GM21723 (cell line): ENCODE measurements around the gene KRT10.

ENCODE experiments used
- ATAC-seq: cut with Tn5 transposase; IDR thresholded peaks from one replicate; pipeline ENCODE4 v1.9.1; 2021; ENCODE audit warnings: mild to moderate bottlenecking, moderate library complexity; ENCODE audit not compliant: unreplicated experiment

The KRT10 gene

GRCh38 chr17:40809721-40810421 is 12.5 kb downstream of the KRT10 start:
- no peak for ATAC-seq

- no peak for ATAC-seq
Observed at GRCh38 chr17:40806131-40806530, 16.3 kb downstream of the KRT10 start.

GRCh38 chr17:40803617-40804082 is 18.8 kb downstream of the KRT10 start:
- ATAC-seq, result no peak

- no peak for ATAC-seq
Observed at GRCh38 chr17:40801157-40801556, 21.3 kb downstream of the KRT10 start.

- no peak for ATAC-seq
Observed at GRCh38 chr17:40800381-40800780, 22.0 kb downstream of the KRT10 start.

- no peak for ATAC-seq
Observed at GRCh38 chr17:40799859-40800258, 22.6 kb downstream of the KRT10 start, which contains the start of gene KRT28. Gene KRT28, minus strand, starts transcription at chr17:40799959. Its CDS starts 66 bp downstream, at chr17:40799893.

- ATAC-seq, result no peak
Observed at GRCh38 chr17:40796846-40797245, 25.6 kb downstream of the KRT10 start.

- no peak for ATAC-seq
Observed at GRCh38 chr17:40795019-40795667, 27.3 kb downstream of the KRT10 start.

GRCh38 chr17:40794466-40794865 is 27.9 kb downstream of the KRT10 start:
- ATAC-seq, result no peak

- ATAC-seq, result no peak
Observed at GRCh38 chr17:40793832-40794231, 28.6 kb downstream of the KRT10 start.

GRCh38 chr17:40791787-40792436 is 30.5 kb downstream of the KRT10 start:
- no peak for ATAC-seq

- no peak for ATAC-seq
Observed at GRCh38 chr17:40791111-40791510, 31.3 kb downstream of the KRT10 start.

GRCh38 chr17:40782450-40782849 is 40.0 kb downstream of the KRT10 start, which contains the start of gene KRT27:
Gene KRT27, minus strand, starts transcription at chr17:40782550. Its CDS starts 57 bp downstream, at chr17:40782493.
- ATAC-seq, result no peak

GRCh38 chr17:40779181-40779909 is 43.1 kb downstream of the KRT10 start:
- no peak for ATAC-seq

GRCh38 chr17:40778461-40778860 is 44.0 kb downstream of the KRT10 start:
- no peak for ATAC-seq

GRCh38 chr17:40777971-40778370 is 44.4 kb downstream of the KRT10 start:
- no peak for ATAC-seq

GRCh38 chr17:40777459-40777858 is 45.0 kb downstream of the KRT10 start:
- ATAC-seq, result no peak

- ATAC-seq, result no peak
Observed at GRCh38 chr17:40775945-40776344, 46.5 kb downstream of the KRT10 start.

- ATAC-seq, result no peak
Observed at GRCh38 chr17:40772101-40772500, 50.3 kb downstream of the KRT10 start, which contains the start of gene KRT26. Gene KRT26, minus strand, starts transcription at chr17:40772201. Its CDS starts 88 bp downstream, at chr17:40772113.
